SK-N-SH (cell line): ENCODE measurements around the gene CARMIL3.

Source experiments
- FOXM1 ChIP-seq: IDR thresholded peaks from 2 replicates; pipeline ENCODE4 v1.4.0; 2012; ENCODE audit warnings: low read depth, mild to moderate bottlenecking
- GABPA ChIP-seq: IDR thresholded peaks from 2 replicates; pipeline ENCODE4 v1.4.0; 2012; ENCODE audit warnings: low read depth, mild to moderate bottlenecking
- JUND ChIP-seq: IDR thresholded peaks from 2 replicates; pipeline ENCODE4 v1.4.0; 2012
- MXI1 ChIP-seq: IDR thresholded peaks from 2 replicates; pipeline ENCODE4 v1.6.1; 2012; ENCODE audit warnings: mild to moderate bottlenecking, low read depth, low read length, improper control_type of control experiment
- NFIC ChIP-seq: IDR thresholded peaks from 2 replicates; pipeline ENCODE4 v1.4.0; 2012; ENCODE audit warnings: borderline replicate concordance
- NRF1 ChIP-seq: IDR thresholded peaks from 2 replicates; pipeline ENCODE4 v1.6.1; 2012; ENCODE audit warnings: low read depth, mild to moderate bottlenecking, low read length
- POLR2AphosphoS5 ChIP-seq: IDR thresholded peaks from 2 replicates; pipeline ENCODE4 v1.6.1; 2012; ENCODE audit warnings: low read depth, low read length
- SMC3 ChIP-seq: IDR thresholded peaks from 2 replicates; pipeline ENCODE4 v1.6.1; 2012; ENCODE audit warnings: low read depth, low read length, improper control_type of control experiment
- TCF12 ChIP-seq: IDR thresholded peaks from 2 replicates; pipeline ENCODE4 v1.4.0; 2012
- USF2 ChIP-seq: fragments of 150-350 bp; IDR thresholded peaks from 2 replicates; pipeline ENCODE4 v1.6.1; 2017; ENCODE audit warnings: antibody characterized with exemption, low read length, low read depth, borderline replicate concordance
- TF ChIP-seq, protein P1 (sequence below): fragments of 200-600 bp; sonication (generic); IDR thresholded peaks from 2 replicates; pipeline ENCODE4 v1.6.1; 2017; ENCODE audit warnings: antibody characterized with exemption, mild to moderate bottlenecking, moderate library complexity
- TF ChIP-seq, protein P2 (sequence below): IDR thresholded peaks from 2 replicates; pipeline ENCODE4 v1.6.1; 2012; ENCODE audit warnings: mild to moderate bottlenecking, low read depth, low read length, moderate library complexity
- TF ChIP-seq, protein P3 (sequence below): IDR thresholded peaks from 2 replicates; pipeline ENCODE4 v1.4.0; 2012; ENCODE audit warnings: low read depth, borderline replicate concordance

GRCh38 chr14:24083462-24083861 is 31.7 kb downstream of the CARMIL3 start:
- TF ChIP-seq JUND (no peak), POLR2AphosphoS5 (no peak), NFIC (no peak), USF2 (no peak), SMC3 (no peak), TCF12 (no peak), NRF1 (no peak), MXI1 (no peak), GABPA (no peak), FOXM1 (no peak)
- TF ChIP-seq, protein P1, sequence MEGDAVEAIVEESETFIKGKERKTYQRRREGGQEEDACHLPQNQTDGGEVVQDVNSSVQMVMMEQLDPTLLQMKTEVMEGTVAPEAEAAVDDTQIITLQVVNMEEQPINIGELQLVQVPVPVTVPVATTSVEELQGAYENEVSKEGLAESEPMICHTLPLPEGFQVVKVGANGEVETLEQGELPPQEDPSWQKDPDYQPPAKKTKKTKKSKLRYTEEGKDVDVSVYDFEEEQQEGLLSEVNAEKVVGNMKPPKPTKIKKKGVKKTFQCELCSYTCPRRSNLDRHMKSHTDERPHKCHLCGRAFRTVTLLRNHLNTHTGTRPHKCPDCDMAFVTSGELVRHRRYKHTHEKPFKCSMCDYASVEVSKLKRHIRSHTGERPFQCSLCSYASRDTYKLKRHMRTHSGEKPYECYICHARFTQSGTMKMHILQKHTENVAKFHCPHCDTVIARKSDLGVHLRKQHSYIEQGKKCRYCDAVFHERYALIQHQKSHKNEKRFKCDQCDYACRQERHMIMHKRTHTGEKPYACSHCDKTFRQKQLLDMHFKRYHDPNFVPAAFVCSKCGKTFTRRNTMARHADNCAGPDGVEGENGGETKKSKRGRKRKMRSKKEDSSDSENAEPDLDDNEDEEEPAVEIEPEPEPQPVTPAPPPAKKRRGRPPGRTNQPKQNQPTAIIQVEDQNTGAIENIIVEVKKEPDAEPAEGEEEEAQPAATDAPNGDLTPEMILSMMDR = no peak
- TF ChIP-seq, protein P2, sequence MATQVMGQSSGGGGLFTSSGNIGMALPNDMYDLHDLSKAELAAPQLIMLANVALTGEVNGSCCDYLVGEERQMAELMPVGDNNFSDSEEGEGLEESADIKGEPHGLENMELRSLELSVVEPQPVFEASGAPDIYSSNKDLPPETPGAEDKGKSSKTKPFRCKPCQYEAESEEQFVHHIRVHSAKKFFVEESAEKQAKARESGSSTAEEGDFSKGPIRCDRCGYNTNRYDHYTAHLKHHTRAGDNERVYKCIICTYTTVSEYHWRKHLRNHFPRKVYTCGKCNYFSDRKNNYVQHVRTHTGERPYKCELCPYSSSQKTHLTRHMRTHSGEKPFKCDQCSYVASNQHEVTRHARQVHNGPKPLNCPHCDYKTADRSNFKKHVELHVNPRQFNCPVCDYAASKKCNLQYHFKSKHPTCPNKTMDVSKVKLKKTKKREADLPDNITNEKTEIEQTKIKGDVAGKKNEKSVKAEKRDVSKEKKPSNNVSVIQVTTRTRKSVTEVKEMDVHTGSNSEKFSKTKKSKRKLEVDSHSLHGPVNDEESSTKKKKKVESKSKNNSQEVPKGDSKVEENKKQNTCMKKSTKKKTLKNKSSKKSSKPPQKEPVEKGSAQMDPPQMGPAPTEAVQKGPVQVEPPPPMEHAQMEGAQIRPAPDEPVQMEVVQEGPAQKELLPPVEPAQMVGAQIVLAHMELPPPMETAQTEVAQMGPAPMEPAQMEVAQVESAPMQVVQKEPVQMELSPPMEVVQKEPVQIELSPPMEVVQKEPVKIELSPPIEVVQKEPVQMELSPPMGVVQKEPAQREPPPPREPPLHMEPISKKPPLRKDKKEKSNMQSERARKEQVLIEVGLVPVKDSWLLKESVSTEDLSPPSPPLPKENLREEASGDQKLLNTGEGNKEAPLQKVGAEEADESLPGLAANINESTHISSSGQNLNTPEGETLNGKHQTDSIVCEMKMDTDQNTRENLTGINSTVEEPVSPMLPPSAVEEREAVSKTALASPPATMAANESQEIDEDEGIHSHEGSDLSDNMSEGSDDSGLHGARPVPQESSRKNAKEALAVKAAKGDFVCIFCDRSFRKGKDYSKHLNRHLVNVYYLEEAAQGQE = no peak
- TF ChIP-seq, protein P3, sequence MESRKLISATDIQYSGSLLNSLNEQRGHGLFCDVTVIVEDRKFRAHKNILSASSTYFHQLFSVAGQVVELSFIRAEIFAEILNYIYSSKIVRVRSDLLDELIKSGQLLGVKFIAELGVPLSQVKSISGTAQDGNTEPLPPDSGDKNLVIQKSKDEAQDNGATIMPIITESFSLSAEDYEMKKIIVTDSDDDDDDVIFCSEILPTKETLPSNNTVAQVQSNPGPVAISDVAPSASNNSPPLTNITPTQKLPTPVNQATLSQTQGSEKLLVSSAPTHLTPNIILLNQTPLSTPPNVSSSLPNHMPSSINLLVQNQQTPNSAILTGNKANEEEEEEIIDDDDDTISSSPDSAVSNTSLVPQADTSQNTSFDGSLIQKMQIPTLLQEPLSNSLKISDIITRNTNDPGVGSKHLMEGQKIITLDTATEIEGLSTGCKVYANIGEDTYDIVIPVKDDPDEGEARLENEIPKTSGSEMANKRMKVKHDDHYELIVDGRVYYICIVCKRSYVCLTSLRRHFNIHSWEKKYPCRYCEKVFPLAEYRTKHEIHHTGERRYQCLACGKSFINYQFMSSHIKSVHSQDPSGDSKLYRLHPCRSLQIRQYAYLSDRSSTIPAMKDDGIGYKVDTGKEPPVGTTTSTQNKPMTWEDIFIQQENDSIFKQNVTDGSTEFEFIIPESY = no peak
